GM18870 (cell line): ENCODE data around the gene UGT1A3.
"Not testable (repeated sequence)": the region's sequence is repeated elsewhere in the genome, so short reads cannot be mapped to it uniquely, and the experiment has no call there.

Experiments used
- ATAC-seq: cut with Tn5 transposase; IDR thresholded peaks from one replicate; pipeline ENCODE4 v1.9.1; 2021; ENCODE audit warnings: moderate library complexity; ENCODE audit not compliant: unreplicated experiment

Gene UGT1A3

DNA sequence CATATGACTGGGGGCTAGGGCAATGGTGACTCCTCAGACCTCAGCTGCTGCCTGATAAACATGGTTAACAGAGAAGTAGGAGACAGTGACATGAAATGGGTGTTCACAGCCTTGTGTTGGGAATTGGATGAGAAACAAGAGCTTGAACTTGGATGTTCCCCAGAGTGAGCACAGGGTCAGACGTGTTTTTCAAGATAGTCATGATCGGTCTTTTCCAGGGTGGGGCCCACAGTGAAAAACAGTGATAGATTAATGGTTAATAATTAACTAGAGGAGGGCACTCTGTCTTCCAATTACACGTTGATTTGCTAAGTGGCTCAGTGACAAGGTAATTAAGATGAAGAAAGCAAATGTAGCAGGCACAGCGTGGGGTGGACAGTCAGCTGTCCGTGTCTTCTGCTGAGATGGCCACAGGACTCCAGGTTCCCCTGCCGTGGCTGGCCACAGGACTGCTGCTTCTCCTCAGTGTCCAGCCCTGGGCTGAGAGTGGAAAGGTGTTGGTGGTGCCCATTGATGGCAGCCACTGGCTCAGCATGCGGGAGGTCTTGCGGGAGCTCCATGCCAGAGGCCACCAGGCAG lies at the start of gene UGT1A3:
Gene UGT1A3, plus strand, starts transcription at position 320 of the 579 bp plus-strand sequence. Its CDS starts 85 bp downstream, at position 405.
- no peak for ATAC-seq

DNA sequence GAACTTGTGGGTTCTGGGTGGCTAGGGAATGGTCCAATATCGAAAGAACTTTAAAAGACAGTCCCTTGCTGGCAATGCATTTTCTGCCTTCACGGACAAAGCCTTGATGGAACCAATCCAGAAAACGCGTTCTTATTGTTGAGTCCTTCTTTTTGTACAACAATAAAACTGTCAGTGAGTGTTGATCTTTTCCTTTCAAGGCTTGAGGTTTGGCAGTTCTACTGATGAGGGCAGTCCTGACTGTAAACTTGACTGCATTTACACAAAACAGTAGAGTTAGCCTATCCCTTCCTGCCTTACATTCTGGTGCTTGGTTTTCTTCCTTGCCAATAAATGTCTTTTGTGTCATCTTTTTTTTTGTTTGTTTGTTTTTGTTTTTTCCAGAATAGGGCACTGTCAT lies 49.6 kb upstream of the UGT1A3 start:
- no peak for ATAC-seq

DNA sequence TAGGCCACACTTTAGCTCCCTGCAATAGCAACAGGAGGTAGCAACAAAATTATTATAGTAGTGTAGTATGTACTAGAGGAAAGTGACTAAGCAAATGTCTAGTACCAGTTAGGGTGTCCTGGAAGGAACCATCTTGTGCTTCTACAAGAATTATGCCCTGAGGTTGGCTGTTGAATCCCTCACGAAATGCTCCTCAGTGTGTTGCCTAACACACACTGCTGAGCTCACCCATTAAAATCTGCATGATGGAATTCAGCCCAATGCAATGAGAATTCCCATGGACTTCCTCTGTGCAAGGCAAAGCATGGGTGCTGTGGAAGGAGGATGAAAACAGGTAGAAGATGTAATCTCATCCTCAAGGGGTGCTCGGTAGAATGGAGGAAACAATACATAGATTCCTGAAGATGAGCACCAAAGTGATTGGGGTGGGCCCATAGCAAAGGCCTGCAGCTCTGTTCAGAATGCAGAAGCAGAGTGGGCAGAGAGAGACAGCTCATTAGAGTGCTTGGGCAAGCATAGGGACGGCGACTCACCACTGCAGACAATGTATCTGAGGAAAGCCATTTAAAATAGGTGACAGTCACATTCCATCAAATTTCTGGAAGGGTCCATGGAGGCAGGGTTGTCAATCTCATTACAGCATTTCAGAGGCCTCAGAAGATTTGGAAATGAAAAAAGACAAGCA lies 48.3 kb upstream of the UGT1A3 start:
- ATAC-seq = no peak

DNA sequence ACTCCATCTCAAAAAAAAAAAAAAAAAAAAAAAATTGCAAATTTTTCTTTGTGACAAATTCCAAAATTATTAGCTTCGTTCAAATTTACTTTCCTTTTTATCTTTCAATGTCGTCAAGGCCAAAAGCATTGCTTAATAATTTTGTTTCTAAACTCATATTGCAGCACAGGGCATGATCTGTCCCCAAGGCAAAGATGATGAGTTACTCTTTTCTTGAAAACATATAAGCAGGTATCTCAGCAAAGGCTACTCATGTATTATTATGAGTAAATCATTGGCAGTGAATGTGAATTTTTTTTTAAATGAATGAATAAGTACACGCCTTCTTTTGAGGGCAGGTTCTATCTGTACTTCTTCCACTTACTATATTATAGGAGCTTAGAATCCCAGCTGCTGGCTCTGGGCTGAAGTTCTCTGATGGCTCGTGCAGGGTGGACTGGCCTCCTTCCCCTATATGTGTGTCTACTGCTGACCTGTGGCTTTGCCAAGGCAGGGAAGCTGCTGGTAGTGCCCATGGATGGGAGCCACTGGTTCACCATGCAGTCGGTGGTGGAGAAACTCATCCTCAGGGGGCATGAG lies 47.2 kb upstream of the UGT1A3 start, which contains the start of gene UGT1A7:
Gene UGT1A7, plus strand, starts transcription at position 381 of the 579 bp plus-strand sequence. Its CDS starts 37 bp downstream, at position 418.
- ATAC-seq = no peak

DNA sequence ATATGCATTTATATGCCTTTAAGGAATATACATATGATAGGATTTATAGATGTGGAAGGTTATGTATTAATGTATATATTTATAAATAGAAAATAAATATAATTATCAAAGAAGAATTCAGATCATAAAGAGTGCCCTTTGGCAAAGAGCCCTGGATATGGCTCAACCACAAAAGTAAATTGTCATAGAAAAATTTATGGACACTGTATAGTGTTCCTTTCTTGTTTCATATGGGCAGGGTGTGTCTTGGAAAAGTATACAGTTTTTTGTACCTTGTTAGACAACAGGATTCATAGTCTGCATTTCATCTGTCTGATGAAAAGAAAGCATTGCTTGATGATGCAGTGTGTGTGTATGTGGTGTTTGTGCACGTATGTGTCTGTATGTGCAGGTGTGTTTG lies 44.2 kb upstream of the UGT1A3 start:
- no peak for ATAC-seq

DNA sequence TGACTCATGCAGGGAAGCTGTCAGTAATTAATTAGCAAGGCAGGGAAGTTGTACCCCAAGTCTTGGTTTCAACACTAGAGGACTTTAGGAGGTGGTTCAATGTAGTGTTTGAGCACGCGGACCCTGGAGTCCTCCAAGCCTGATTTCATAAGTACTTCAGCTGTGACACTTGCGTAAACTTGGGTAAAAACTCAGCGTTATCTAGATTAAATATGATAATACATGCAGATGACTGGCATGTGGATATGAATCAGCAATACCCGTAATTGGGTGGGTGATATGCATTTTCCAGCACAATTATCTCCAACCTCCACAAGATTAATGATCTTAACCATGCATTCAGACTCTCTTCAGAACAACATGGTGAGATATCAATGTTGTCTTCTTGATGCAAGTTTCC lies 41.9 kb upstream of the UGT1A3 start:
- no peak for ATAC-seq

DNA sequence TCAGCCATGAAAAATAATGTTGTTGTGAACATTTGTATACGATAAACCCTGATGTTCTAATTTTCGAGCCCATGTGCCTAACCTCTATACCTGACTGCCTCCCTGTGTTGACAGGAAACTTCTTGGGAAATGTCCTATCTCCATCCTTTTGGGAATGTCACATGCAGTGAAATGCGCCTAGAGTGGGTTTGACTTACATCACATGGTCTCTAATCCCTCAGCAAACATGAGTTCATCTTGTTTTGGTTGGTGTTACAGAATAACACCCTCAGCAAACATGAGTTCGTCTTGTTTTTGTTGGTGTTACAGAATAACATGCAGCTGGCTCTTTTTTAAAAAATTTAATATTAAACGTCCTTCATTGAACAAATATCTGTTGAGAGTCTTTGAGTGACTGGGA lies 40.5 kb upstream of the UGT1A3 start:
- no peak for ATAC-seq

DNA sequence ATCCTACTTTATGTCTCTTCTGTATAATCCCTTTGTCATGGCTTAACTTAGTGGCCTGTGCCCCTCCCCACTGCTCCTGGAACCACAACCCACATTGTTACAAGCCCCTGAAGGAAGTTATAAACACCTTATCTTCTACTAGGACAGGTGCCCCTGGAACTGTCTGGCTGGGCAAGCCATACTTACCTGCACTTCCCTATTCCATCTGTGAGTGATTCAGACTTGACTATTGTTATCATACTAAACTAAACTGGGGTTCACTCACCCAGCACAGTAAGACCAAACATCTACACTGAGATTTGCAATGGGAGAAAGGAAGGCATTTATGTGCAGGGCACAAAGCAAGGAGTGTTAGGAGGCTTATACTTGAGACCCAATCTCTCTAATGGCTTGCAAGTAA lies 39.8 kb upstream of the UGT1A3 start:
- ATAC-seq = no peak

DNA sequence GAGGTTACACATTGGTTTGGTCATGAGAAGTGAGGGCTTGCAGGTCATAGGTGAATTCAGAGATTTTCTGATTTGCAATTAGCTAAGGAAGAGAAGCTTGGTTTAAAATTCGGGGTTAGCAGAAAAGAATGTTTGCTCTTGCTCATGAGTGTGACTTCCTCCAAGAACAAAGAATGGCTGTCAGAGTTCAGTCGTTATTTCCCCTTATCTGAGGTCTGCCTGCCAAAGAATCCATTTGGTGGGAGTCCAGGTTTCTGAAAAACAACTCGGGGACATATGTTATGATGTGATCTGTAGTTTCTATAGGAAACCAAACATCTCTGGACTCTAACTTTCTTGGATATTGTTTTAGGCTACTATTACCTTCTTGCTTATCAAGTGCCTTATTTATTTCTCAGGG lies 39.3 kb upstream of the UGT1A3 start:
- no peak for ATAC-seq

DNA sequence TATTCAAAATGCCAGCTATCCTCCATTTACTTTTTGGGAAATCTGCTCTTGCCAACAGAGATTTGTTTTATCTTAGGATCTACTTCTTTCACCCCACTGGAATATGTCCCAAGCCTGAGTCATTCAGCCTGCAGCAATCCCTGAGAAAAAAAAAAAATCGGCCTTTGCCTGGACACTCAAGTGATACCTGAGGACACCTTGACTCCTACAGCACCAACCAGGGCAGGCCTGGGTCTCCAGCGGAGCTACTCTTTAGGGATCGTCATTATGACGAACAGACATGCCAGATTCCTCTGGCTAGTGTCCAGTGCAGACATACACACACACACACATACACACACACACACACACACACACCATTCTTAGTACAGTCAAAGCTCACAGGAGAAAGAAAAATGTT lies 38.4 kb upstream of the UGT1A3 start:
- no peak for ATAC-seq

DNA sequence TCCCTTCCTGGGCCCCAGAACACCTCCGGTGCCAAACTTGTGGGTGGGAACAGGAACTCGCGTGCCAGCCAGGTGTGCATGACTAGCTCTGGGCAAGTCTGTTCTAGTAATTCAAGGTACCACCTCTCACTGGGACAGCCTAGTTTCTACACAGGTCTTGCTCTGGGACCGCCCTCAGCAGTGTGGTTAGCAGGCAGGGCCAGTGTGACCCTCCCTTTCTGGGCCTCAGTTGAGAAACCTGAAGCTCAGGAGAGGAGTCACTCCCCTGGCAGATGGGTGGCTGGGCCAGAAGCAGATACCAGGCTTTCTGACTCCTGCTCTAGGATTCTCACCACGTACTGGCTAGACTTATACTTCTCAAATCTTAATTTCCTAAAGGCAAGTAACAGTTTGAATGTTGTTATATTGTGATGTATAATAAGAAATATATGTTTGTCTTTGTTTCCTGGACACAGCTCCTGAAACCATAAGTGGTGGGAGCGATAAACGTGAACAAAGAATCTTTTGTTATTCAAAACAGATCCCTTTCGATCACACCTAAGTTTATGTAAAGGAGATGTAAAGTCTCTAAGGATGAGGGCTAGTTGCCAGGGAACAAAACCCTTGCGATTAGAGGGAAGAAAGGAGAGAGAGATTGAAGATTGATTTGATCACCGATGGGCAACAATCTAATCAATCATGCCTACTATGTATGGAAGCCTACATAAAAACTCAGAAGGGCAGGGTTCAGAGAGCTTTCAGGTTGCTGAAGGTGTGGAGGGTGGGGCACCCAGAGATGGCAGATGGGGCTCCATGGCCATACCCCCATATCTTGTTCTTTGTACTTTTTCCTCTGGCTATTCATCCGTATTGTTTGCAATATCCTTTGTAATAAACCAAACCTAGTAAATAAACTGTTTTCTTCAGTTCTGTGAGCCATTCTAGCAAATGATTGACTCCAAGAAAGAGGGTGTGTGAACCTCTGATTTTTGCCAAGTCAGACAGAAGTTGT lies 37.1 kb upstream of the UGT1A3 start:
- no peak for ATAC-seq

DNA sequence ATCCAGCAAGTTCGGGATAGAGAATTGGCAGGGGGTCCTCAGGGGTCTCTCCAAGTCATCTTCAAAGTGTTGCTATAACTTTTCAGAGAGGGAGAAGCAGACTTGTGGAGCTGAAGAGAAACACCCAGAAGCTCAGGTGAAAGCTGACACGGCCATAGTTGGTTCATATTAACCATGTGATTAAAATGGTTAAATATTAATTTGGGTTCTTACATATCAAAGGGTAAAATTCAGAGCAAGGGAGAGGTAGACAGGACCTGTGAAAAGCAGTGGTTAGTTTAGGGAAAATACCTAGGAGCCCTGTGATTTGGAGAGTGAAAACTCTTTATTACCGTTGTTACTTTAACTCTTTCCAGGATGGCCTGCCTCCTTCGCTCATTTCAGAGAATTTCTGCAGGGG lies 36.2 kb upstream of the UGT1A3 start, which contains the start of gene UGT1A6:
Gene UGT1A6, plus strand, starts transcription at position 243 of the 400 bp plus-strand sequence. Its CDS starts 115 bp downstream, at position 358.
- no peak for ATAC-seq

DNA sequence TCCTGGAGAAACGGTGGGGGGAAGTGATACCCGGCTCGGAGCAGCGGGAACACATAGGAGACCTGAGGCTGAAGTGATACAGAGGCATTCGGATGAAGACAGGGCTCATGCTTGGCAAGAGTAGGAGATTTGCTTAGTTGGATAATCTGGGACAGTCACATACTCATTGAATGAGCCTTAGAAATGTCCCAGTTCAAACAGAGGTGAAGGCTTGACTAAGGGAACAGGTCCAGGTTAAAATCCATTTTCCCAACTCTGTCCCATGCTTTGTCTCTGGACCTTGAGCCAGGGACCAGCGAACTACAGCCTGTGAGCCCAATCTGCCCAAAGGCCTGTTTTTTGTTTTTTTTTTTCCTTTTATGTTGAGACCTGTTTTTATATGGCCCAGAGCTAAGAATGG lies 34.9 kb upstream of the UGT1A3 start:
- no peak for ATAC-seq

DNA sequence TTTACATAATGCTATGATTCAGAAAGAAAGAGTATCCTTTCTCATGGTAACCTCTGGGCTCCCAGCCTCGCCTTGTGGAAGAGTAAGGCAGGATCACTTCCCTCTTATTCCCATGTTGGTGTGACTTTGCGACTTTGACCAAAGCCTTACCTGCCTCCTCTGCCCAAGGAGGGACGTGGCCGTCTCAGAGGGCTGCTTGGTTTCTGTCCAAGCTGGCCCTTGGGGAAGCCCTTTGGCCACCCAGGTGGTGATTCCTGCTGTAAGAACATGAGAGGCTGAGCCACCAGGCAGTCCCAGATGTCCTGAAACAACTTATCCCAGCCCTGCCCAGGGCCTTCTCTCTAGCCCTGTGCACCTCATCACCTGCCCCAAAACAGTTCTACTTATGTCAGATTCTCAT lies 30.1 kb upstream of the UGT1A3 start:
- ATAC-seq = no peak

DNA sequence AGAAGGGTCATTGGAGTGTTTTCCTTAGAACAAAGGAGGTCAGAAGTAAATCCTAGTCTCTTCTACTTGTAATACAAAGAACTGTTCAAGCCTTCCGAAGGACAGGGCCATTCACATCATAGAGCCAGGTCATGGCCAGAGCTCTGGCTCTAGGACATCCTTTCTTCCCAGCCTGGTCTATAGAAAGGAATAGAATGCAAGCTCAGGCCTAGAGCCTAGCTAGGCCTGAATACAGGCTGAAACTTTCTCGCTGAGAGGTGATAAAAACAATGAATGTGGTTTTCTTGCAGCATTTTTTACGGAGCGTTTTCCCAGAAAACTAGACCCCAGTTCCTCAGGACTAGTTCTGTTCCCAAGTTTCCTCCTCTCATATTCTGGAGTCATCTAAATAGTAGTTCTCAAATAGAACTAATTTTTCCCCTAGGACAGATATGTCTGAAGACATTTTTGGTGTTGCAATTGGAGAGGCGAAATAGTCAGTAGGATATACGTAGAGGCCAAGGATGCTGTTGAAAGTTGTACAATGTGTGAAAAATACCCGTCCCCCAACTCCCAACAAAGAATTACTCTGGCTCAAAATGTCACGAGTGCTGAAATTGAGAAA lies 29.3 kb upstream of the UGT1A3 start:
- ATAC-seq = no peak

DNA sequence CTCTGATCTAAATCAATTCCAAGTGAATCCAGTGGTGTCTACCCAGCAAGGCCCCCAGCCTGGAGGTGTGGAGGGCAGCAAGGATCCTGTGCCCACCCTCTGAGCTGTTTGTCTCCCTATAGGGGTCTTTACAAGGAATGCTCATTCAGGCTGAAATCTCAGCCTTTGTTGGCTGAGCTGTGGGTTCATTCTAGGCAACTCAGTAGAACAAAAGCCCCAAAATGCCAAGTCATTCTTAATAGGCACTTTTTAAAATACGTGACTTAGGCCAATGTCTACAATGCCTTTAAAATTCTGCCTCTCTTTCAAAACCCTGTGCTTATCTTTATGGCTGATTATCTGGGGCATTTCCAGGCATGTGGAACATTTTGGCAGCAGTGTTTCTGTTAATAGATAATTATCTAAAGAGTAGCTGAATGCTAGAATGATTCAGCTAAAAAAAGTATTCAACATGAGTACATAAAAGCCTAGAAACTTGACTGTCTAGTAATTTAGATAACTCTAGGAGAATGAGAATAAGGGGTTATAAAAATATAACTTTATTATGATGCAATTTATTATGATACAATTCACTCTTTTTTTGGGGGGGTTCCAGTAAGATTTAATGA lies 28.7 kb upstream of the UGT1A3 start:
- no peak for ATAC-seq

DNA sequence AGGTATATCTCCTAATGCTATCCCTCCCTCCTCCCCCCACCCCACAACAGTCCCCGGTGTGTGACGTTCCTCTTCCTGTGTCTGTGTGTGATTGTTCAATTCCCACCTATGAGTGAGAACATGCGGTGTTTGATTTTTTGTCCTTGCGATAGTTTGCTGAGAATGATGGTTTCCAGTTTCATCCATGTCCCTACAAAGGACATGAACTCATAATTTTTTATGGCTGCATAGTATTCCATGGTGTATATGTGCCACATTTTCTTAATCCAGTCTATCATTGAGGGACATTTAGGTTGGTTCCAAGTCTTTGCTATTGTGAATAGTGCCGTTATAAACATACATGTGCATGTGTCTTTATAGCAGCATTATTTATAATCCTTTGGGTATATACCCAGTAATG lies 28.0 kb upstream of the UGT1A3 start:
- not testable (repeated sequence) for ATAC-seq

DNA sequence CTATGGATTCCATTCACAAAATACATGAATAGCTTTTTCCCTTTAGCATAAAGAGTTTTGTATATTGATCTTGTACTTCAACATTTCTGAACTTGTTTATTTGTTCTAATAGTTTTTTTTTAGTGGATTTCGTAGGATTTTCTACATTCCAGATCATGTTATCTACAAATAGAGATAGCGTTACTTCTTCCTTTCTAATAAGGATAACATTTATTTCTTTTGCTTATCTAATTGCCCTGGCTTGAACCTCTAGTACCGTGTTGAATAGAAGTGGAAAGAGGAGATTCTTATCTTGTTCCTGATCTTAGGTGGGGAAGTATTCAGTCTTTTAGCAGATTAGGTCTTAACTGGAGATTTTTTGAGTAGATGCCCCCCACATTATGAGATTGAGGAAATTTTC lies 26.6 kb upstream of the UGT1A3 start:
- ATAC-seq = no peak

DNA sequence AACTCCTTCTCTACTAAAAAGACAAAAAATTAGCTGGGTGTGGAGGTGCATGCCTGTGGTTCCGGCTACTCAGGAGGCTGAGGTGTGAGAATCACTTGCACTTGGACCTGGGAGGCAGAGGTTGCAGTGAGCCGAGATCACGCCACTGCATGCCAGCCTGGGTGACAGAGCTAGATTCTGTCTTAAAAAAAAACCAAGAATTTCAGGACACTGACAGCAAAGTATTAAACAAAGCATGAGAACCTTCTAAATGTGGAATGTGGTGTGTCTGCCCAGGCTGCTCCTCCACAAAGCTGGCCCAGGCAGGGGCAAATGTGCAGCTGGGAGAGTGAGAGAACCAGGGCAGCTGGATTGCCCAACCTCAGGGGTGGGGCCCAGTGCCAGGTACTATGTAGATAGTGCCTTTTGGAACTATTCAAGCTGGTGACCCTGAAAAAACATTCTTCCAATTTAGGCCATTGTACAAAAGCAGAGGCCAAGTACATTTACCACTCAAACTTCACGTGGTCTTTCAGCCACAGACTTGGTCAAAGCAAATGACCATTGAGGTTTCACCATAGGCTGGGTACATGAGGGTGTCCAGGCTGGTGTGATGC lies 22.8 kb upstream of the UGT1A3 start:
- ATAC-seq = no peak

DNA sequence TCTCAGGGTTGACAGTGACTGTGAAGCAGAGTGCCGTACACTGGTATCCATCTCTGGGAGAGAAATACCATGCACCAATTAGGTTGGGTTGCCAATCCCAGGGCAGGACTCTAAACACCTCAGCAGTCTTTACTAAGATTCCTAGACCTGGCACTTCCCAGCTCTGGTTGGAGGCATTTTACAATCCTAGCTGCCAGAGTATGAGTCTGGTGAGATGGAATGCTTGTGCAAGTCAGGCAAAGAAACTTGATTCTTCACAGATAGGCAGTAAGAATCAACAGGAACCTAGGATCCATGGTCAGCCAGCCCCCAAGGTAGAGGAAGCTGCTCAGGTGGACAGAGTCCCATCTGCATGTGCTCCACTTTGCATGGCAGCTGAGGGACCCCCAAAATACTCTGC lies 22.1 kb upstream of the UGT1A3 start:
- no peak for ATAC-seq
